Mucosa of rectum (tissue), 2 donors: ENCODE data around the gene ANKRD40.

Source experiments
- H3K27ac ChIP-seq, 2 donors: one replicate each; pipeline ENCODE4 v1.7.0; 2013; ENCODE audit warnings: inconsistent platforms in 2 of 2, low read depth in 2 of 2, low read length in 2 of 2
- H3K27me3 ChIP-seq, 2 donors: one replicate each; pipeline ENCODE4 v1.7.0; 2013; ENCODE audit warnings: low read length in 2 of 2; ENCODE audit not compliant: control insufficient read depth in 2 of 2, insufficient read depth in 2 of 2
- H3K36me3 ChIP-seq, 2 donors: one replicate each; pipeline ENCODE4 v1.7.0; 2013; ENCODE audit warnings: low read length in 2 of 2; ENCODE audit not compliant: control insufficient read depth in 2 of 2, insufficient read depth in 2 of 2
- H3K4me1 ChIP-seq, 2 donors: one replicate each; pipeline ENCODE4 v1.7.0; 2013; ENCODE audit warnings: low read length in 2 of 2, mild to moderate bottlenecking in 1 of 2; ENCODE audit not compliant: control insufficient read depth in 2 of 2, insufficient read depth in 2 of 2
- H3K4me3 ChIP-seq, 2 donors: one replicate each; pipeline ENCODE4 v1.7.0; 2013; ENCODE audit warnings: low read length in 2 of 2
- H3K9ac ChIP-seq, 2 donors: one replicate each; pipeline ENCODE4 v1.7.0; 2013; ENCODE audit warnings: low read length in 2 of 2, low read depth in 1 of 2, mild to moderate bottlenecking in 1 of 2
- H3K9me3 ChIP-seq, 2 donors: one replicate each; pipeline ENCODE4 v1.7.0; 2013; ENCODE audit warnings: low read length in 2 of 2; ENCODE audit not compliant: control insufficient read depth in 2 of 2
- donor health status: healthy.
- donor health status: Normal muscosa, but diverticular disease.

Gene ANKRD40

DNA sequence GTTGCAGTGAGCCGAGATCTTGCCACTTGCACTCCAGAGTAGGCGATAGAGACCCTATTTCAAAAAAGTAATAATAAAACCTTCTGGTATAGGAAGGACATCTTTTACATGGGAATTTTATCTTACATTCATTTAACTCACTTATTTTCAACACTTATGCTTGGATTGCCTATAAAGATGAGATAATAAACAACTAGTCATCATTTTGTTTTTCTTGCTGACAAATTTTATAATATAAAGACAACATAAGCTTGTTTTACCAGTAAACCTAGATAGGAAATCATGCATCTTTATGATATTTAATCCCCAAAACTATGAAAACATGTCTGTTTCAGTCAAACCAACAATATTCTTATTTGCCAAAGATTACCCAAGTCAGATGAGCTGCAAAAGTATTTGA is 56.1 kb downstream of the ANKRD40 start:
- no peaks in the 10 kb centered on the region for H3K9me3 ChIP-seq

DNA sequence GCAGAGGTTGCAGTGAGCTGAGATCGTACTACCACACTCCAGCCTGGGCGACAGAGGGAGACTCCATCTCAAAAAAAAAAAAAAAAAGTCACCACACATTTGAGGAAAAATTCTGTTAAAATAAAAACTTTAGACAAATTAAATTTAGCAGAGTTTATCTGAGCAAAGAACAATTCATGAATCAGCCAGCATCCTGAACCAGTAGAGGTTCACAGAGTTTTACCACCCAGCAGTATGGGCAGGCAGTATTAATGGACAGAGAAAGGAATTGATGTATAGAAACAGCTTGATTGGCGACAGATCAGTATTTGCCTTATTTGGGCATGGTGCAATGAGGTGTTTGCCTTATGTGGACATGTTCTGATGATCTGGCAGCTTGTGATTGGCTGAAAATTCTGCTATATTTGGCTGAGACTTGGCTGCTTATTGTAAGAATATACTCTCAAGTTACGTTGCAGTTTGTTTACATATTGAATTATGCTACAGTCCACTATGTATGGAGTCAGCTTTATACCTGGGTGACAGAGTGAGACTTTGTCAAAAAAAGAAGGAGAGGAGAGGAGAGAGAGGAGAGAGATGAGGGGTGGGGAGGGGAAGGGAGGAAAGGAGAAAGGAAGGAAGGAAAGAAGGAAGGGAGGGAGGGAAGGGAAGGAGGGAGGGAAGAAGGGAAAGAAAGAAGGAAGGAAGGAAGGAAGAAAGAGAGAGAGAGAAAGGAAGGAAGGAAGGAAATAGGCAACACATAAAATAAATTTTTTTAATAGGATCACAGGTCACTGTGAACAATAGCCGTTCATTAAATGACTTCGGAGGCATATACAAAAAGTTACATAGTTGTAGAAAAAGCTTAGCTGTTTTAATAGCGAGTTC is 58.4 kb downstream of the ANKRD40 start:
- H3K9ac ChIP-seq = no peak overlapping the region
- no peaks in the 10 kb centered on the region for H3K27me3 ChIP-seq
- H3K9me3 ChIP-seq = no peaks in the 10 kb centered on the region
- H3K4me3 ChIP-seq = no peak overlapping the region
- H3K4me1 ChIP-seq = no peaks in the 10 kb centered on the region
- H3K36me3 ChIP-seq = no peaks in the 10 kb centered on the region
- H3K27ac ChIP-seq = no peak overlapping the region

More for the DNA sequence above, 56.1 kb downstream of the ANKRD40 start:
- no peak overlapping the region for H3K4me3 ChIP-seq
- H3K27ac ChIP-seq = no peak overlapping the region
- H3K9ac ChIP-seq = no peak overlapping the region
- H3K27me3 ChIP-seq = no peaks in the 10 kb centered on the region
- H3K4me1 ChIP-seq = peaks cover 0 to 4% of the 10 kb centered on the region in 2 donors
- H3K36me3 ChIP-seq = peaks cover 0 to 2% of the 10 kb centered on the region in 2 donors

DNA sequence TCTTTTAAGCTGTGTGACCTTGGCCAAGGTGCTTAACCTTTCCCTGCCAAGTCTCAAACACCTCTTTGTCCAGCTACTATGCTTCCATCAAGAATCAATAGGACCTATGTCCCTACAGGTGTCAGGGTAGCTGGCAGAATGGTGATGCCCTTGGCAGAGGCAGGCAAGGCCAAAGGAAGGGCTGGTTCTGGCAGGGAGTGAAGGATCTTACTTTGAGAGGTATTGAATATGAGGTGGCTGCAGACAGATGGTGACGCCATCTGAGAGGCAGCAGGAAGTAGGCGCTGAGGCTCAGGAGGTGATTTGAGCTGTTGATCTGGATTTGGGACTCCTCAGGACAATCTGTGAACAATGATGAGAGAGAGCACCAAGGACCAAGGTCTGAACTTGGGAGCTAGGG is 60.5 kb downstream of the ANKRD40 start:
- no peak overlapping the region for H3K9ac ChIP-seq
- H3K4me1 ChIP-seq = peaks cover 0 to 2% of the 10 kb centered on the region in 2 donors
- no peak overlapping the region for H3K27ac ChIP-seq
- no peaks in the 10 kb centered on the region for H3K9me3 ChIP-seq
- H3K4me3 ChIP-seq = no peak overlapping the region
- H3K27me3 ChIP-seq = no peaks in the 10 kb centered on the region
- H3K36me3 ChIP-seq = peaks cover 6% of the 10 kb centered on the region in 2 donors

DNA sequence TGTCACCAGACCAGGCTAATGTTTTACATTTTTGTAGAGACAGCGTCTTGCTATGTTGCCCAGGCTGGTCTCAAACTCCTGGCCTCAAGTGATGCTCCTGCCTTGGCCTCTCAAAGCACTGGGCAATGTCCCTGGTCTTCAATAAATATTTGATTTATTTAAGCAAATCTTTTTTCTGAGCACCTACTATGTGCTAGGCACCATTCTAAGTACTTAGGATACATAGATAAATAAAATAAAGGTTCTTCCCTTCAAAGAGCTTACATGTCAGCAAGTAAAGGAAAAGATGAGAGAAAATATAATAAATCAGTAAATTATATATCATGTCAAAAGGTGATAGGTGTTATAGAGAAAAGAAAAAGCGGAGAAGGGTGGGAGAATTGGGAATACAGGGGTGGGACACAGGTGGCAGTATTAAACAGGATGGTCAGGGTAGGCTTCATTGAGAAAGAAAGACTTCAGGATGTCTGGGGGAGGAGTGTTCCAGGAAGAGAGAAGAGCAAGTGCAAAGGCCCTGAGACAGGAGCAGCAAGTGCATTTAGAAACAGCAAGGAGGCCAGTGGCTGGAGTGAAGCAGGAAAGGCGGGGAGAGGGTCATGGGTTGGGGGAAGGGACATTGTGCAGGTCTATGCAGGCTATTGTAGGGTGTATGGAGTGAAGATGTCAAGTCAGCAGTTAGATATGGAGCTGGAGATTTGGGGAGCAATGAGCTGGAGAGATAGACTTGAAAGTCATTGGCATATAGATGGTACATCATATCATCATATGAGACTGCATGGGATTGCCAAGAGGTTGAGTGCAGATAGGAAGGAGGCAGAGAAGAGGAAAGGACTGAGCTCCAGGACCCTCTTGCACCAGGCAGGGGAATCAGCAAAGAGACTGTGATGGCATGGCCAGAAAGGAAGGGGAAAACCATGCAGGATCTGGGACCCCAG is 61.7 kb downstream of the ANKRD40 start:
- peaks cover 6 to 10% of the 10 kb centered on the region in 2 donors for H3K36me3 ChIP-seq
- no peak overlapping the region for H3K27ac ChIP-seq
- no peaks in the 10 kb centered on the region for H3K27me3 ChIP-seq
- no peak overlapping the region for H3K4me3 ChIP-seq
- no peak overlapping the region for H3K9ac ChIP-seq
- no peaks in the 10 kb centered on the region for H3K9me3 ChIP-seq
- peaks cover 2 to 6% of the 10 kb centered on the region in 2 donors for H3K4me1 ChIP-seq
